Epidermal melanocyte (primary cell): ENCODE measurements around the gene POLK.
A peak's percentile ranks its signal among the peaks of the same experiment; 100 is the strongest.
"Not testable (repeated sequence)": the region's sequence is repeated elsewhere in the genome, so short reads cannot be mapped to it uniquely, and the experiment has no call there.

Experiments
- DNase-seq: peaks from one replicate; pipeline ENCODE4 v3.0.0; 2011; ENCODE audit warnings: low spot score; ENCODE audit not compliant: insufficient read length

Gene POLK

DNA sequence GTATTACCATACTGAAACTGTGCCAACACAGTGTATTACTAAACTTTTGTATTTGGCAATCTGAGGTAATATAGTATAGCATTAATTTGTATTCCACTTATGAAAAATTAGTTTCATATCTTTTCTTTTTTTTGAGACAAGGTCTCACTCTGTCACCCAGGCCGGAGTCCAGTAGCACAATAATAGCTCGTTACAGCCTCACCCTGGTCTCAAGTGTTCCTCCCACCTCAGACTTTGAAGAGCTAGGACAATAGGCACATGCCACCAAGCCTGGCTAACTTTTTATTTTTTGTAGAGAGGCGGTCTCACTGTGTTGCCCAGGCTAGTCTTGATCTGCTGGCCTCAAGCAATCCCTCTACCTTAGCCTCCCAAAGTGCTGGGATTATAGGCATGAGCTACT, 36.1 kb downstream of the POLK start:
- no peak for DNase-seq

DNA sequence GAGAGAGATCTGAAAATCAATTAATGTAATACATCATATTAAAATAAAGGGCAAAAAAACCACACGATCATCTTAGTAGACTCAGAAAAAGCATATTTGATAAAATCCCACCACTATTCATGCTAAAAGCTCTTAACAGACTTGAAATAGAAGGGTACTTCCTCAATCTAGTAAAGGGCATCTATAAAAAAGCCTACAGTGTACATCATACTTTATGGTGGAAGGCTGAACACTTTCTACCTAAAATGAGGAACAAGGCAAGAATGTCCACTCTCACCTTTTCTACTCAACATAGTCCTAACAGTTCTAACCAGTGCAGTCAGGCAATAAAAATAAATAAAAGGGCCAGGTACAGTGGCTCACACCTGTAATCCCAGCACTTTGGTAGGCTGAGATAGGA, 38.9 kb downstream of the POLK start:
- DNase-seq = no peak

DNA sequence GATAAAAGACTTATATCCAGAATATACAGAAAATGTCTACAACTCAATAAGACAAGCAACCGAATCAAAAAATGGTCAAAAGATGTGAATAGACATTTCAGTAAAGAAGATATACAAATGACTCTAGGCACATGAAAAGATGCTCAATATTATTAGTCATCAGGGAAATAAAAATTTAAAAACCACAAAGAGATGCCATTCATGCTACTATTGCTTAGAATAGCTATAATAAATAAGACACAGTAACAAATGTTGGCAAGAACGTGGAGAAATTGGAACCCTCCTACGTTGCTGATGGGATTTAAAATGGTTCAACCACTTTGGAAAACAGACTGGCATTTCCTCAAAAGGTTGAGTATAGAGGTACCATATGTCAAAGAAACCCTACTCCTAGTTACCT, 39.8 kb downstream of the POLK start:
- no peak for DNase-seq

DNA sequence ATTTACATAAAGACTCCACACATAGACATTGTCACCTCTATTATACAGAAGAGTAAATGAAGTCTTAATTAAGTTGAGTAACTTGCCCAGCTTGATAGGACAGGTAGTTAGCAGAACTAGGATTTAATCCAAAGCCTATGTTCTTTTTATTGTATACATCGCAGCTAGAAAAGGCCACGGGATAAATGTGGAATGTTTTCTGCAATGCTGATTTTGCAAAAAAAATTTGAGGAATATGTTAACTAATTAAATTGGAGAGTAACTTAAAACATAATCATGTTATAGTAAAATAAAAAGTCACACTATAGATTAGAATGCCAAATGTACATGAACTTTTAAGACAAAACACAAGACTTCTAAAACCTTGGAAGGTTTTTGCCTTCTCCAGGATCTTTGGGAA, 41.1 kb downstream of the POLK start:
- no peak for DNase-seq

DNA sequence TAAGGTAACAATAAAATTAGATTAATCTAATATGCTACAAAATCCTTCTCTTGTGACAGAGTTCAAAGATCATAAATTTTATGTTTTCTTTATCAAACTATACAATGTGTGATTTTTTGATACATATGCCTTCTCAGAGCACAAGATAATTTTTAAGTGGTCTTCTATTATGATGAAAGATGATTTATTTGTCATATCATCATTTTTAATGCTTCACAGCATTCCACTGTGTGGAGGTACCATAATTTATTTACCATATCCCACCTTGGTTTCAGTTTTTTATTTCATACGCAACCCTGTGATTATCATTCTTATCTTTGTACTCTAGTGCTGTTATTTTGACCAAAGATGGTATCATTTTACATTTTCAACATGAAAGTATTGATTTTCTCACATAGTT, 41.7 kb downstream of the POLK start:
- DNase-seq = no peak

DNA sequence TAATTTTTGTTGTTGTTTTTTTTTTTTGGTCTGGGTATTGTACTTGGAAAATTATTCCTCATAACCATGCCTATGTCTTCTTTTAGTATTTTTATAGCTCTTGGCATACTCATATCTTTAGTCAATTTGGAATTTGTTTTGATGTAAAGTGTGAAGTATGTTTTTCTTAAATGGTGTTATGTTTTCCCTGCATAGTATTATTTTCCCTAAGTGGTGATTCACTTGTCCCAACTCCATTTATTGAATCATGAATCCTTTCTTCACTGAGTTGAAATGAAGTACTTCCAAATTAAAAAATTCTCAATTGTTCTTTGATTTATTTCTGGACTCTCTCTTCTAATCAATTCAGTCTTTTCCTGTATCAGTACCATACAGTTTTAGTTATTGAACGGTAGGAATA, 46.5 kb downstream of the POLK start:
- DNase-seq = no peak

DNA sequence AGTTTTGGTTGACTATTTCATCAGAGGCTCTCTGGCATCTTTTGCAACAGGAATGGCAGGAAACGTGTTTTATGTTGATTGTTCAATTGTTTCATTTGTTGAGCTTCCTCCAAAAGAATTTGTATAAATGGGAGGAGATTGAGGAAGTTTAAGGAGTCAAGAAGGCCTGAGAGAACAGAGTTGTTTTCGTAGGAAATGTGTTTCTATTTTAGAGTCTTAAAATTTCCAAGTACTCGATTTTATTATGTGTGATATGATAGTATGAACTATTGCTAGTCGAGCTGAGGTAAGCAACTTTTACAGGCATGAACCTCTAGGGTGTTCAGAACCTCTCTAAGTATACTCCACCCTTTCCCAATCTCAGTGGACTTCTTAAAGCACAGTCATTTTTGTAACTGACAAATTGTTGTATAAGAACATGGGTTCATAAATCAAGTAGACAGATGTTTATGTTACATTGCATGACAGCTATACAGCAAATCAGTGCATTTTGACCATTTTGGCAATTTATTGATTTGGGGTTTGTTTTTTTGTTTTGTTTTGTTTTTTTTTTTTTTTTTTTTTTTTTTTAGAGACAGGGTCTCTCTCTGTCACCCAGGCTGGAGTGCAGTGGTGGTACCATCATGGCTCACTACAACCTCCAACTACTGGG, 47.4 kb downstream of the POLK start:
- DNase-seq = no peak

DNA sequence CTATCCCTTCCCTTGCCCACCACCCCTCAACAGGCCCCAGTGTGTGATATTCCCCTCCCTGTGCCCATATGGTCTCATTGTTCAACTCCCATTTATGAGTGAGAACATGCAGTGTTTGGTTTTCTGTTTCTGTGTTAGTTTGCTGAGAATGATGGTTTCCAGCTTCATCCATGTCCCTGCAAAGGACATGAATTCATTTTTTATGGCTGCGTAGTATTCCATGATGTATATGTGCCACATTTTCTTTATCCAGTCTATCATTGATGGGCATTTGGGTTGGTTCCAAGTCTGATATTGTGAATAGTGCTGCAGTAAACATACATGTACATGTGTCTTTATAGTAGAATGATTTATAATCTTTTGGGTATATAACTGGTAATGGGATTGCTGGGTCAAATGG, 49.0 kb downstream of the POLK start:
- DNase-seq = not testable (repeated sequence)

DNA sequence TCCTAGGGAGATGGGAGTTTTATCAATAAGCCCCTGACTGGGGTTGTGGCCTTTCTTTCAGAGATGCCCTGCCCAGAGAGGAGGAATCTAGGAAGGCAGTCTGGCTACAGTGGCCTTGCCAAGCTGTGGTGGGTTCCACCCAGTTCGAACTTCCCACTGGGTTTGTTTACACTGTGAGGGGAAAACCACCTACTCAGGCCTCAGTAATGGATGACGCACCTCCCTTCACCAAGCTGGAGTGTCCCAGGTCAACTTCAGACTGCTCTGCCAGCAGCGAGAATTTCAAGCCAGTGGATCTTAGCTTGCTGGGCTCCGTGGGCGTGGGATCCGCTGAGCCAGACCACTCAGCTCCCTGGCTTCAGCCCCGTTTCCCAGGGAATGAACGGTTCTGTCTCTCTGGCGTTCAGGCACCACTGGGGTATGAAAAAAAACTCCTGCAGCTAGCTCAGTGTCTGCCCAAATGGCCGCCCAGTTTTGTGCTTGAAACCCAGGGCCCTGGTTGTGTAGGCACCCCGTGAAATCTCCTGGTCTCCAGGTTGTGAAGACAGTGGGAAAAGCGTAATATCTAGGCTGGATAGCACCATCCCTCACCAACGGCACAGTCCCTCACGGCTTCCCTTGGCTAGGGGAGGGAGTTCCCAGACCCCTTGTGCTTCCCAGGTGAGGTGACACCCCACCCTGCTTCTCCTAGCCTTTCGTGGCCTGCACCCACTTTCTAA, 54.5 kb downstream of the POLK start:
- DNase-seq = not testable (repeated sequence)

DNA sequence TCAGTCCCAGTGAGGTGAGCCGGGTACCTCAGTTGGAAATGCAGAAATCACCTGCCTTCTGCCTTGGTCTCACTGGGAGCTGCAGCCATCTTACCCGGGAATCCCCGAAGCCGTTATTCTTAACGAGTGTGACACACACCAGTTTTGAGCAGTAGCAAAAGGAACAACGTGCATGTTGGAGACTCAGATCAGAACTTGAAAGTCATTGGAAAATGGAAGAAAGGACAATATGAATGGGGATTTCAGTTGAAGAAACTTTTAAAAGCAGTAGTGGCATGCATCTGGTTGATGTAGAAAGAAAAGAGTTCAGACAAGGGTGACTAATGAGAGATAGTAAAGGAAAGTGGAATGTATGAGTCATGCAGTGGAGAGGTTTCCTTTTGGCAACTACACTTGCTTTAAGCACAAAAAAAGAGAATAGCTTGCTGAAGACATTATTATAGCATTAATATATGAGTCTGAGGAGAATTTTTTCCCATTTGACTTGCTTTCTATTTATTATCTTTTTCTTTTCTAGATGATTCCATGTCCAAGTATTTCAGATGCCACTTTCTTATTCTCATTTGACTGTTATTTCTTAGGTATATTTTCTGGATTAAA, 55.1 kb downstream of the POLK start:
- DNase-seq = peak; percentile 44

DNA sequence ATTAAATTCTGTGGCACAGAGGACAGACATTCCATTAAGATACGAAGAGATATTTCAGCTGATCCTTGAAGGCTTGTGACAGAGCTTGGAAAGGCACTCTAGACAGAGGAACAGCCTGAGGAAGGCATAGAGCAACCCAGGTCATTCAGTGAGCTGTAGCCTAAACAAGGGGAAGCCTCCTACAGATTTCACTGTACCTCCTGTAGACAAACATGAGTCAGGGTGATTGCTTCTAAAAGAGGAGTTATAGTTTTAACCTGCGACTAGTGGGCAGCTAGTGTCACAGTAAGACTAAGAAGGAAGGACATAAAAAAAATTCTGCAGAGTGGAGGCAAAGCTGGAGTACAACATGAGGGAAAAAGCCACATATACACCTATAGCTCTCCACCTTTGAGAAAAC, 56.0 kb downstream of the POLK start:
- DNase-seq = no peak

DNA sequence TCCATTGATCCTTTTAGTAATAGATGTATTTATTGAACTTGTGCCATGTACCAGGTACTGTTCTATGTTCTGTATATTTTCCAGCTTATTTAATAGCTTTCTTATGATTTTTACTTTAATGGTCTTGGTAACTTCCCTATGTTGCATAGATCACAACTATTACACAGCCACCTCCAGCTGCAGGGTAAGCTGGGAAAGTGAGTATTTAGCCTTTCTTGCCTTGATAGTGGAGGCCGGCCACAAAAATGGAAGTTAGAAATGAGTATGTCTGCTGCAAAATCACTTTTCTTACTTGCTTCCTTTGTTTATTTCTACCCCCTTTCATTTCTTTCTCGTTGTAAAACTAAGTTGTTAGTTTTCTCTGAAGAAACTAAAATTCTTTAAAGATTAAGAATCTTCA, 56.5 kb downstream of the POLK start:
- no peak for DNase-seq

DNA sequence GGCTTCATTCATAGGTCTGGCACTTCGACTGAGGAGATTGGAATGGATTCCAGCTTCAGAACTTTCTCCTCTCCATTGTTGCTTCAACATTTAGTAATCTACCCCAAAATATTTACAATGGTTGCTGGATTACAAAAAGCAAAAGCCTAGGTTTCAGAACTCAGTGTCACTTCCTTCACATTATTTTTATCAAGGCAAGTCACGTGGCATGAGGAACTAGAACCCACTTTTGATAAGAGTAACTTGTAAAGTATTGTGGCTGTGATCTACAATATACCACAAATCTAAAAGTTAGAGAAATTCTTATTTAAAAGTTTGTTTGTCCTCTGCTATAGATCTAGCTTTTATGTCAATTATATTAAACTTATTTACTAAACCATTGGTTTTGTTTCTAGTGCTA, 59.9 kb downstream of the POLK start:
- no peak for DNase-seq

DNA sequence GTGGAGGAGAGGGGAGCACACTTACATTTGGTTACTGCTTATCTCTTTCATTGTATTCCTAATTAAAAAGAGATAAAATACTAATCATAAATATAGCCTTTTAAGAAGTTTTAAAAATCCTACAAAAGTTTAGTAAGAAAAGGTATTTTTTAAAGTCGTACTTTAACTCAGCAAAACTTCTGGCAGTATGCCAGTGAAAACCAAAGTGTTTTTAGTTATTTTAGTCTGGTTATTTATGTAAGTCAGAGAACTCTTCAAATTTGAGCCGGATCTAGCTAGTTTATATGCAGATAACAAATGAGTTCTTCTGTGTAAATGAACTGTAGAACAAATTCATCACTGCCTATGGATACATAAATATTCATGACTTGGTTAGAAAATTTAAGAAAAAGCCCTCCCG, 63.1 kb downstream of the POLK start:
- DNase-seq = no peak

DNA sequence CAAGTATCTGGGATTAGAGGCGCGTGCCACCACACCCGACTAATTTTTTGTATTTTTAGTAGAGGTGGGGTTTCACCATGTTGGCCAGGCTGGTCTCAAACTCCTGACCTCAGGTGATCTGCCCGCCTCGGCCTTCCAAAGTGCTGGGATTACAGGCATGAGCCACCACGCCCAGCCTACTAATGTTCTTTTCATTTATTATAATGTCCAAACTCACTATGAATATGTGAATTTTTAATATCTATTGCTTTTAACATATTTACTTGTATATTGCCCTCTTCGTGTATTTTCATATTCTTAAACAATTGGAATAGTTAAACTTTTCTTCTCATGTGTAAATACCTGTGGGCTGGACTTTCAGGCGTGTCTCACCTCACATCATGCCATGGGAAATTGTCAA, 66.6 kb downstream of the POLK start:
- not testable (repeated sequence) for DNase-seq

DNA sequence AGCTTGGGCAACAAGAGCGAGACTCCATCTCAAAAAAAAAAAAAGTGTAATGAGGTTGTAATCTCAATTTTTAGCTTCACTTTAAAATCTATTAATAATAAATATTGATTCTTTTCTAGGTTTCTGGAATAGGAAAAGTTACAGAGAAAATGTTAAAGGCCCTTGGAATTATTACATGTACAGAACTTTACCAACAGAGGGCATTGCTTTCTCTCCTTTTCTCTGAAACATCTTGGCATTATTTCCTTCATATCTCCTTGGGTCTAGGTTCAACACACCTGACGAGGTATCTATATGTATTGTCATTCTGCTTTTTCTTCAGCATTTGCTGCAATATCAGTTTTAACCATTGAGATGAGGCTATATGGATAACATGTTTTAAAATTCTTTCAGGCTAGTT, 73.0 kb downstream of the POLK start:
- DNase-seq = no peak

DNA sequence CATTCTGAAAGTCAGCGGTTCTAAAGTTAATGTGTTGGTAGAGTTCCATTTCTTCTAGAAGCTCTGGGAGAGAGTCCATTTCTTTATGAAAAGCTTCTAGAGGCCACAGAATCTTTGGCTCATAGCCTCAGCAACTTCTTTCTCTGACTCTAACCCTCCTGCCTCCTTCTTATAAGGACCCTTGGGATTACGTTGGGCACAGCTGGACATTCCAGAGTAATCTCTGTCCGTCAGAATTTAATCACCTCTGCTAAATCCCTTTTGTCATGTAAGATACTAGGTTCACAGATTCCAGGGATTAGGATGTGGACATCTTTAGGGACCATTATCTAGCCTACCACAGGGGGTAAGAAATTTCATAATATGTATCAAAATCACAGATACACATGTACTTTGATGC, 77.0 kb downstream of the POLK start:
- no peak for DNase-seq

DNA sequence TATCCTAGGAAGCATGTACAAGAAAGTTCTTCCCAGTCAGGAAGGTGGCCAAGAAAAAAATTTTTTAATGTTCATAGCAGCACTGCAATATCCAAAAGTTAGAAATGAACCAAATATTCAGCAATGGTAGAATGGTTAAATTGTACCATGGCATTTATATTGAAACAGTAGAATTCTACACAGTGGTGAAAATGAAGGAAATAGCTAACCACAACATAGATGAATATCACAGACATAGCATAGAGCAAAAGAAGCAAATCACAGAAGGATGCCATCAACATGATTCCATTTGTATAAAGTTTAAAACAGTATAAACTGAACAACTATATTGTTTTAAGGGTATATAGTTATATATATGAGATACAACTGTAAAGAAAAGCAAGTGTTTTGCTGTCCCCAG, 88.8 kb downstream of the POLK start:
- DNase-seq = no peak

DNA sequence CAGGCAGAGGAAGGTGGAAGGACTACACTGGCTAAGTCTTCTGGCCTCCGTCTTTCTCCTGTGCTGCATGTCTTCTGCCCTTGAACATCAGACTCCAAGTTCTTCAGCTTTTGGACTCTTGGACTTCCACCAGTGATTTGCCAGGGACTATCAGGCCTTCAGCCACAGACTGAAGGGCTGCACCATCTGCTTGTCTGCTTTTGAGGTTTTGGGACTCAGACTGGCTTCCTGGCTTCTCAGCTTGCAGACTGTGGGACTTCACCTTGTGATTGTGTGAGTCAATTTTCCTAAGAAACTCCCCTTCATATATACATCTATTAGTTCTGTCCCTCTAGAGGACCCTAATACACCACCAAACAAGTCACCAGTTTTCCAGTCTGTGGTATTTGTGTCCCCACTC, 89.9 kb downstream of the POLK start:
- DNase-seq = no peak

DNA sequence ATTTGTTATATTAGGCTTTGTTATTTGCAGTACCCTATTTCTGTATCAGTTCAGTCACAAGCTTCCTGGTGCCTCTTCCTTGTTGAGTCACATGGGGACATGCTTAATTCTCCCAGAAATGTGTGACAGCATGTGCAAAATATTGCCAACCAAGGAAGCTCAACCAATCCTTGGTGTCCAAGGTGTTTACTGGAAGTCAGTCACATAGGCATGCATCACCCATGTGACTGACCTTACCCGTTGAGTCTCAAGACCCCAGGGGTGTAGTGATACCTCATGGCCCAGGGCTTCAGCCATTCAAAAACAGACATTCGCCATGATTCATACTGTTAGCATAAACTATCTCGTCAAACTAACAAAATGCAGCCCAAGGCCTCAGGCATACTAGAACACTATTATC, 90.3 kb downstream of the POLK start:
- DNase-seq = no peak

DNA sequence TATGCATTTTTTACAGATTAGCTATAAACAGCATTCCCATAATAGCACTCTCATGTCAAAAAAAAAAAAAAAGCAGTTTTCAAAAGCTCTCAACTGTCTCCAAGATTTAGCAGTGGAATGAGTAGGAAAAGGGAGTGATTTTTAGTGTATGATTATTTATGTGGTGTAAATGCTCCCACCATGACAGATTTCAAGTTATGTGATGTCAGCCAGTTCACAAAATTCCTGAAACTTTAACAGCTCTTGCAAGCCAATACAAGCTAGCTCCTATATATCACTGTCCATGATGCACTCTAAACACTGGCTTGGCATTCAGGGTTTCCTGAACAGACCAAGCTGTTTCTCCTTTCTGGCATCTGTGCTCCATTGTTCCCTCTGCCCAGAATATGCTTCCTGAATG, 91.7 kb downstream of the POLK start:
- DNase-seq = no peak

DNA sequence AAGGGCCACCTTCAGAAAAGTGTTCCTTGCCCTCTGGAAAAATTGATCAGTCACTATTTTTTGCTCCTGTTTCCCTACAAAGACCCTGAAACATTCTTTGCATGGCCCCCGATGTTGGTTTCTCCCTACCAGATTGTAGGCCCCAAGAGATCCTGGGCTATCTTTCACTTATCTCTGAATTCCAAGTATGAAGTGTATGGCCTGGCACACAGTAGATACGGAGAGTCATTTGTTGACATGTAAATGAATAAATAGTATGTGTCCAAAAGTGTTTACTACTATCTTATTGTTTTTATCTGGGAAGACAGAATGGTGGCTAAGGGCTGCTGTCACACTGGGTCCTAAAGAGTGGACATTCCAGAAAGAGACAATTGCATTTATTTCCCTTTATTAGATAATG, 92.1 kb downstream of the POLK start:
- no peak for DNase-seq

DNA sequence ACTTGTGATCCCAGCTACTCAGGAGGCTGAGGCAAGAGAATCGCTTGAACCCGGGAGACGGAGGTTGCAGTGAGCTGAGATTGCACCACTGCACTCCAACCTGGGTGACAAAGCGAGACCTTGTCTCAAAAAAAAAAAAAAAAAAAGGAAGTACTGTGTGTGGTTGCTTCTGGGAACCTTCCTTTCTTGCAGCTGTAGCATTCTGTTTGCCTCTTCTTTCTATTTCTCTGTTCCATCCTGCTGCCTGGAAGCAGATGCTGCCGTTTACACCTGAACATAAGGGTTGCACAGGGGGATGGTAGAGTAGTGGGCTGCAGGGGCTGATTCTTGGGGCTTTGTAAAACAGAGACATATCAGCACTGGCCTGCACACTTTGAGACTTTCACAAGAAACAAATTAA, 95.7 kb downstream of the POLK start:
- DNase-seq = not testable (repeated sequence)
